Lung (tissue), 12 donors: ENCODE measurements around the gene DOCK4. TPM values are rescaled to one million over a fixed set of nuclear protein-coding genes. Genes with fewer than 3 reads are reported as not detected.

Experiments used
- ATAC-seq: fragments of 200-7000 bp; cut with Tn5 transposase; one replicate; pipeline ENCODE4 v1.9.1; 2020; ENCODE audit warnings: moderate number of reproducible peaks; ENCODE audit not compliant: insufficient read depth, low FRiP score
- DNase-seq, 3 donors: peaks; one replicate each; pipeline ENCODE4 v3.0.0-alpha.2; 2013 to 2017
- H3K27ac ChIP-seq, 2 donors: one replicate each; pipeline ENCODE4 v1.5.1; 2013; ENCODE audit warnings: mild to moderate bottlenecking in 2 of 2, moderate library complexity in 2 of 2, control low read depth in 1 of 2, inconsistent platforms in 1 of 2, low read depth in 1 of 2, low read length in 1 of 2
- H3K27me3 ChIP-seq, 3 donors: one replicate each; pipeline ENCODE4 v1.5.1; 2013; ENCODE audit warnings: low read length in 2 of 3; ENCODE audit not compliant: control insufficient read depth in 3 of 3, insufficient read depth in 3 of 3
- H3K36me3 ChIP-seq, 4 donors: one replicate each; pipeline ENCODE4 v1.5.1; 2013; ENCODE audit warnings: low read length in 4 of 4, mild to moderate bottlenecking in 1 of 4, moderate library complexity in 1 of 4; ENCODE audit not compliant: control insufficient read depth in 4 of 4, insufficient read depth in 4 of 4
- H3K4me1 ChIP-seq, 5 donors: one replicate each; pipeline ENCODE4 v1.5.1; 2013; ENCODE audit warnings: low read length in 5 of 5, mild to moderate bottlenecking in 2 of 5, moderate library complexity in 1 of 5; ENCODE audit not compliant: control insufficient read depth in 5 of 5, insufficient read depth in 5 of 5
- H3K4me3 ChIP-seq: one replicate; pipeline ENCODE4 v1.5.1; 2013; ENCODE audit warnings: mild to moderate bottlenecking, control low read depth, moderate library complexity
- H3K9ac ChIP-seq, 2 donors: one replicate each; pipeline ENCODE4 v1.5.1; 2013; ENCODE audit warnings: low read length in 2 of 2, control low read depth in 1 of 2; ENCODE audit not compliant: insufficient read depth in 1 of 2
- H3K9me3 ChIP-seq, 4 donors: one replicate each; pipeline ENCODE4 v1.5.1; 2013; ENCODE audit warnings: low read length in 3 of 4, mild to moderate bottlenecking in 1 of 4, moderate library complexity in 1 of 4; ENCODE audit not compliant: control insufficient read depth in 4 of 4, insufficient read depth in 3 of 4
- WGBS, 2 donors: extraction: QIAGEN DNeasy Blood & Tissue Kit; methylation state at CpG; one replicate each; pipeline ENCODE4 v1.1.7; 2013; 5-methylcytosine and 5-hydroxymethylcytosine counted together
- polyA plus RNA-seq, 2 donors: library from polyadenylated mRNA; stranded (reverse); fragments of 200-250 nt; gene quantifications; one replicate each; pipeline ENCODE4 v1.2.1, GENCODE V29; 2013
- total RNA-seq, 2 donors: library from RNA; depleted of rRNA in 1 of 2; stranded (reverse); fragments of >200 nt in 1 of 2; gene quantifications; one replicate each; pipeline ENCODE4 v1.2.1, GENCODE V29; 2014 to 2021
- TF ChIP-seq, protein P1 (sequence below): IDR thresholded peaks from 2 replicates; pipeline ENCODE4 v1.5.1; 2012; ENCODE audit warnings: mild to moderate bottlenecking; ENCODE audit errors: control extremely low read depth, extremely low read depth
- donor health status: control.
- donor health status: control.
- donor health status: Bipolar disorder and iron deficiency.
- donor health status: healthy.
- donor health status: DM: yes; HTN: yes; CAD: no.

DOCK4 gene
- total and polyA plus RNA-seq, 4 donors: 18.7 to 163 (median 40.3) TPM

DNA sequence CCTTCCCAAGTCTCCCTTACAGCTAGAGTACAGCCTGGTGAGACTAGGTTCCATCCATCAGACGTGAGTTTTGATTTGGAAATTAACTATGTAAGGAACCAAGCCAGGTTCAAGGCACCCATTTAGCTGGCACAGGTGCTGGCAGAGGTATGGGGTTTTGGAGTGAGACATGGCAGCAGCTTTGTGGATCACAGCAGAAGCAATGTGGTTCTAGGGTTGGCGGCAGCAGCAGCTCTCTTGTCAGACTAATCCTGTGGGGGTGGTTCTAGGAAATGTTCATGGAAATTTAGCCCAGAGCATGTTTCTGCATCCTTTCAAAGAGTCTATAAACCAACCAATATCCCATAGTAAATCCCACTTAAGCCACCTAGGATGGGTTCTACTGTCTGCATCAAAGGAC is 142.2 kb downstream of the DOCK4 start:
- no peaks in the 10 kb centered on the region for H3K9me3 ChIP-seq
- H3K27ac ChIP-seq: no peak overlapping the region
- ATAC-seq: no peak
- 95 to 98% methylated on average over 2 of the region's 2 CpGs for WGBS, 2 donors
- no peaks in the 10 kb centered on the region for H3K27me3 ChIP-seq
- peaks cover 0 to 1% (median 0%) of the 10 kb centered on the region in 4 donors for H3K36me3 ChIP-seq
- peaks cover 6 to 15% (median 11%) of the 10 kb centered on the region in 5 donors for H3K4me1 ChIP-seq
- no peak overlapping the region for H3K9ac ChIP-seq
- TF ChIP-seq, protein P1, sequence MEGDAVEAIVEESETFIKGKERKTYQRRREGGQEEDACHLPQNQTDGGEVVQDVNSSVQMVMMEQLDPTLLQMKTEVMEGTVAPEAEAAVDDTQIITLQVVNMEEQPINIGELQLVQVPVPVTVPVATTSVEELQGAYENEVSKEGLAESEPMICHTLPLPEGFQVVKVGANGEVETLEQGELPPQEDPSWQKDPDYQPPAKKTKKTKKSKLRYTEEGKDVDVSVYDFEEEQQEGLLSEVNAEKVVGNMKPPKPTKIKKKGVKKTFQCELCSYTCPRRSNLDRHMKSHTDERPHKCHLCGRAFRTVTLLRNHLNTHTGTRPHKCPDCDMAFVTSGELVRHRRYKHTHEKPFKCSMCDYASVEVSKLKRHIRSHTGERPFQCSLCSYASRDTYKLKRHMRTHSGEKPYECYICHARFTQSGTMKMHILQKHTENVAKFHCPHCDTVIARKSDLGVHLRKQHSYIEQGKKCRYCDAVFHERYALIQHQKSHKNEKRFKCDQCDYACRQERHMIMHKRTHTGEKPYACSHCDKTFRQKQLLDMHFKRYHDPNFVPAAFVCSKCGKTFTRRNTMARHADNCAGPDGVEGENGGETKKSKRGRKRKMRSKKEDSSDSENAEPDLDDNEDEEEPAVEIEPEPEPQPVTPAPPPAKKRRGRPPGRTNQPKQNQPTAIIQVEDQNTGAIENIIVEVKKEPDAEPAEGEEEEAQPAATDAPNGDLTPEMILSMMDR: no peak
- H3K4me3 ChIP-seq: no peak overlapping the region
- DNase-seq: no peak

DNA sequence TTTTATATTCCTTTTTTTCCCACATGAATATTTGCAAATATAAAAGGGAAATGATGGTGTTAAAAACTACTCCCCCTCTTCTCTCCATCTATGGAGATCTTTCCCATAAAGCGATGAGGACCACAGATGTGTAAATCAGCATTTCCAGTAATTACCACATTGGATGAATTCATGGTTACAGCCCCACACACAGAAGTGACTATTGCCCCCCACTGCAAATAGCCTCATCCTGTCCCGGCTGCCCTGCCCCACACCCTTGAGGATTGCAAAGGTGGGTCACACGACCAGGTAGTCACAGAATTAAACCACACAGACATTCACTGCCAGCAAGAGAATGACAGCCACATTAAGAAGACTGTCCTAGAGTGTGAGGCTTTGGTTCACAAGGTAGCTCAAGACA is 145.1 kb downstream of the DOCK4 start:
- Histone ChIP-seq H3K9me3 (no peaks in the 10 kb centered on the region), H3K27me3 (no peaks in the 10 kb centered on the region), H3K27ac (no peak overlapping the region), H3K4me1 (peaks cover 0 to 10% (median 8%) of the 10 kb centered on the region in 5 donors), H3K4me3 (no peak overlapping the region), H3K9ac (no peak overlapping the region), H3K36me3 (no peaks in the 10 kb centered on the region)
- DNase-seq (no peak), ATAC-seq (no peak)
- TF ChIP-seq, protein P1: no peak
- WGBS, 2 donors: 89 to 91% methylated on average over 3 of the region's 3 CpGs

DNA sequence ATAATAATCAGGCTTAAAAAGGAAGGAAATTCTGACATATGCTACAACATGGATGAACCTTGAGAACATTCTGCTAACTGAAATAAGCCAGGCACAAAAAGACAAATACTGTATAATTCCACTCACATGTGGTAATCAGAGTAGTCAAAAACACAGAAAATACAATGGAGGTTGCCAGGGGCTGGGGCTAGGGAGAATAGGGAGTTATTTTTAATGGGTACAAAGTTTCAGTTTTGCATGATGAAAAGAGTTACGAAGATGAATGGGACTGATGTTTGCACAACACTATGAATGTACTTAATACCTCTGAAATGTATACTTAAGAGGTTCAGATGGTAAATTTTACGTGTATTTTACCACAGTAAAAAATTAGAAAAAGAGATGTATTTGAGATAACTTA is 145.6 kb downstream of the DOCK4 start:
- TF ChIP-seq, protein P1: no peak
- Histone ChIP-seq H3K9ac (no peak overlapping the region), H3K27me3 (no peaks in the 10 kb centered on the region), H3K36me3 (no peaks in the 10 kb centered on the region), H3K4me3 (no peak overlapping the region), H3K4me1 (peaks cover 0 to 10% (median 8%) of the 10 kb centered on the region in 5 donors), H3K9me3 (no peaks in the 10 kb centered on the region), H3K27ac (no peak overlapping the region)
- WGBS, 2 donors: 71 to 84% methylated on average over 2 of the region's 2 CpGs
- DNase-seq (no peak), ATAC-seq (no peak)

DNA sequence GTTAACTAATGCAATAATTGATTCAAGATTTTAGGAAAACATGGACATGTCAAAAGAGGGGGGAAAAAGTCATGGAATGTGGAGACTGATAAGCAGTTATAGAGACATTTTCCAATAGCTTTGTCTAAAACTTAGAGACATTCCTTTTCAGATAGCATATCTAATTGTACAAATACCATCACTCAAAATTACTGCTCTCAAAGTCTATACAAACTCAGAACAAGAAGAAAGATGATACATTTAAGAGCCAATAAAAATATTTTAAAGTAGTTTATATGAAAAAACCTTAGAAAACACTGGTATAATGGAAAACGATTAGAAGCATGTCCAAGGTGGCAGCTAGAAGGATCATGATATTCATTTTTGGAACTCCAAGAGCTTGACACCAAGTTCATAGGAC is 146.5 kb downstream of the DOCK4 start:
- 73 to 83% methylated on average over 1 of the region's 1 CpG for WGBS, 2 donors
- Histone ChIP-seq H3K27me3 (no peaks in the 10 kb centered on the region), H3K36me3 (no peaks in the 10 kb centered on the region), H3K27ac (no peak overlapping the region), H3K9ac (no peak overlapping the region), H3K4me3 (no peak overlapping the region), H3K4me1 (peaks cover 0 to 8% (median 8%) of the 10 kb centered on the region in 5 donors), H3K9me3 (no peaks in the 10 kb centered on the region)
- DNase-seq: no peak
- ATAC-seq: no peak
- TF ChIP-seq, protein P1: no peak
